Body of pancreas (tissue), 4 donors: ENCODE results near the gene TSC22D4.

Source experiments
- CTCF ChIP-seq, 7 experiments: fragments of 450-650 bp in 4 of 7; fragments of 200-600 bp in 3 of 7; sonication (generic) in 3 of 7; IDR thresholded peaks; one replicate each; pipeline ENCODE4 v1.5.1; 2016 to 2019; ENCODE audit warnings: antibody characterized with exemption in 7 of 7
- POLR2A ChIP-seq, 3 donors: fragments of 450-650 bp; IDR thresholded peaks; one replicate each; pipeline ENCODE4 v1.6.1; 2016; ENCODE audit warnings: antibody characterized with exemption in 3 of 3, mild to moderate bottlenecking in 2 of 3

GRCh38 chr7:100446040-100446439 lies 33.0 kb downstream of the TSC22D4 start:
- no peak for TF ChIP-seq CTCF (IDR thresholded peaks at IDR 0.05)
- TF ChIP-seq POLR2A (IDR thresholded peaks at IDR 0.05): no peak
